GM12865 (cell line): ENCODE results near the gene JPH3.
A peak's percentile ranks its signal among the peaks of the same experiment; 100 is the strongest.

ENCODE experiments used
- DNase-seq: peaks from one replicate; pipeline ENCODE4 v3.0.0; 2010; ENCODE audit warnings: low read depth
- H3K4me3 ChIP-seq: 2 replicates; pipeline ENCODE4 v1.5.1; 2011; ENCODE audit warnings: mild to moderate bottlenecking, low read depth, low read length, control low read depth
- TF ChIP-seq, protein P1 (sequence below): IDR thresholded peaks from 2 replicates; pipeline ENCODE4 v1.5.1; 2011; ENCODE audit warnings: low read length, control low read depth, low read depth, inconsistent platforms; ENCODE audit not compliant: insufficient read depth; ENCODE audit errors: missing control alignments

JPH3 gene

GRCh38 chr16:87634411-87634810, 32.1 kb downstream of the JPH3 start:
- H3K4me3 ChIP-seq: no peak overlapping the region
- TF ChIP-seq, protein P1, sequence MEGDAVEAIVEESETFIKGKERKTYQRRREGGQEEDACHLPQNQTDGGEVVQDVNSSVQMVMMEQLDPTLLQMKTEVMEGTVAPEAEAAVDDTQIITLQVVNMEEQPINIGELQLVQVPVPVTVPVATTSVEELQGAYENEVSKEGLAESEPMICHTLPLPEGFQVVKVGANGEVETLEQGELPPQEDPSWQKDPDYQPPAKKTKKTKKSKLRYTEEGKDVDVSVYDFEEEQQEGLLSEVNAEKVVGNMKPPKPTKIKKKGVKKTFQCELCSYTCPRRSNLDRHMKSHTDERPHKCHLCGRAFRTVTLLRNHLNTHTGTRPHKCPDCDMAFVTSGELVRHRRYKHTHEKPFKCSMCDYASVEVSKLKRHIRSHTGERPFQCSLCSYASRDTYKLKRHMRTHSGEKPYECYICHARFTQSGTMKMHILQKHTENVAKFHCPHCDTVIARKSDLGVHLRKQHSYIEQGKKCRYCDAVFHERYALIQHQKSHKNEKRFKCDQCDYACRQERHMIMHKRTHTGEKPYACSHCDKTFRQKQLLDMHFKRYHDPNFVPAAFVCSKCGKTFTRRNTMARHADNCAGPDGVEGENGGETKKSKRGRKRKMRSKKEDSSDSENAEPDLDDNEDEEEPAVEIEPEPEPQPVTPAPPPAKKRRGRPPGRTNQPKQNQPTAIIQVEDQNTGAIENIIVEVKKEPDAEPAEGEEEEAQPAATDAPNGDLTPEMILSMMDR: no peak
- no peak for DNase-seq

GRCh38 chr16:87635541-87636049, 33.3 kb downstream of the JPH3 start:
- TF ChIP-seq, protein P1: peak; percentile 69
- H3K4me3 ChIP-seq: no peak overlapping the region
- peak; percentile 54 for DNase-seq

DNA sequence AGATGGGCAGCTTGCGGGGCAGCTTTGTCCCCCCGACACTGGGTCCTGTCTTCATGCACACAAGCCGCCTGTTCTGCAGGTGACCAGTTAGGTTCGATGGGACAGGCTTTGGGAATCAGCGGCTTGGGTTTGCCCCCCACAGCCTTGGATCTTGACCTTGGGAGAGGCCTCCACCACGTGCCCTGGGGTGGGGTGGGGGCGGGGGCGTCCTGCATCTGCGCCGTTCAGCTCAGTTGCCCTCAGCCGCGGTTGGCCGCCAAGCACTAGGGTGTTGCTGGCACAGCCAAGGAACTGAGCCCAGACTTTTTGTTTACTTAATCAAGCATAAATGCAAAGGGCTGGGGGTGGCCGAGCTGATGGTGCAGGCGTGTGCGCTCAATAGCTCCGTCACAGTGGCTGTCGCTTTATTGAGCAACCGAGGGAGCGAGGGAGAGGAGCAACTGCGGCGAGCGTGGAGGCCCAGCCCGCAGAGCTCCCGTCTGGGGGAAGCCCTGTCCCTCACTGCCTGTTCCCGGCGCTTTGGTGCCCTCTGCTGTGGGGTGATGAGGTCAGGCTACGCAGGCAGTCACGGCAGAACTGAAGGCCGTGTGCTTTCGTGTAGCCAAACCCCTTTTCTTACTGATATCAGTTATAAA, 33.9 kb downstream of the JPH3 start:
- TF ChIP-seq, protein P1: peak; percentile 44
- DNase-seq: peak; percentile 65
- no peak overlapping the region for H3K4me3 ChIP-seq

DNA sequence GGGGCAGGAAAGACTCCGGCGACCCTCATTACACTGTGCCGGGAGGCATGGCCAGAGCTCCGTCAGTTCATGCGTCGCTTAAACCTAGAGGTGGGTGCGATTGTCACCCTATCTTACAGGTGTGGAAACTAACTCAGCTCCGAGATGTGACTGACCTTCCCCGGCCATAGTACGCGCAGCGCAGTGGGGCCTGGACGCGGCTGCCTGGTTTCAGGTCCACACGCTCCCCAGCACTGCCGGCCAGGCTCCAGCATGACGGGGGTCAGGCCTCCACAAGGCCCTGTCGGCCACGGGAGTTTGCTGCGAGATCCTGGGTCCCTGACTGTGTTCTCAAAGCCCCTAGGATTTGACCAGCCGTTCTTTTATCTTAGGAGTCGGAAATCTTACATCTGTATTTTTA, 34.4 kb downstream of the JPH3 start:
- no peak overlapping the region for H3K4me3 ChIP-seq
- TF ChIP-seq, protein P1: no peak
- no peak for DNase-seq

DNA sequence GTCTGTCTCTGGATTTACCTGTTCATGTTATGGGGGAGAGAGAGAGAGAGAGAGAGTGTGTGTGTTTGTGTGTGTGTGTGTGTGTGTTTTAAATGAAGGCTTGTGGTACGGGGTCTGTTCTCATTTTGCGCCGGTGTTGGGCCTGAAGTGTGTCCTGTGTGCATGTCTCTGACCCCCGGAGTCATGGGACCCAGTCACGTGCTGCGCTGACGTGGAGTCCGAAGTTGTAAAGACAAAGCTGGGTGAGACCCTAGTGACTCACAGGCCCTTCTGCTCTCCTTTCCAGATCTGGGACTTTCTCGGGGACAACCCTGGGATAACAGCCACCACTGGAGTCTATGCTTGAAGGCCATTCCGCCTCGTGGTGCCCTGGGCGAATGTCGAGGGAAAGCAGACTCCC, 35.0 kb downstream of the JPH3 start:
- DNase-seq: no peak
- TF ChIP-seq, protein P1: no peak

DNA sequence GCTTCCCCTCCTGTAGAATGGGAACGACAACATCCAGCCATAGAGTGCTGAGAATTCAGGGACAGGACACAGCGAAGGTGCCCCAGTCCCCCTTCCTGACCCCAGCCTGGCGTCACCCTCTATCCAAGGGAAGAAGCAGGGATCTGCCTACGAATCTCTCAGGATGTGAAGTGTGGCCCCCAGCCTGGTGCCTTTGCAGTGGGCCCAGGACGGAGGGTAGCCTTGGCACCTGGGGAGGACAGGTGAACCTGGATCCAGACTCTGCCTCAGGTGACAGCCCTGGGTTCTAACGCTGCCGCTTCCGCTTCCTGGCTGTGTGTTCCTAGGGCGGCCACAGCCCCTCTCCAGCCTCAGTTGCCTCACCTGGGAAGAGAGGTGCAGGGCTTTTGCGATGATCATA, 36.4 kb downstream of the JPH3 start:
- DNase-seq: no peak
- H3K4me3 ChIP-seq: no peak overlapping the region
- TF ChIP-seq, protein P1: no peak

More for the DNA sequence above, 35.0 kb downstream of the JPH3 start:
- H3K4me3 ChIP-seq: no peak overlapping the region

DNA sequence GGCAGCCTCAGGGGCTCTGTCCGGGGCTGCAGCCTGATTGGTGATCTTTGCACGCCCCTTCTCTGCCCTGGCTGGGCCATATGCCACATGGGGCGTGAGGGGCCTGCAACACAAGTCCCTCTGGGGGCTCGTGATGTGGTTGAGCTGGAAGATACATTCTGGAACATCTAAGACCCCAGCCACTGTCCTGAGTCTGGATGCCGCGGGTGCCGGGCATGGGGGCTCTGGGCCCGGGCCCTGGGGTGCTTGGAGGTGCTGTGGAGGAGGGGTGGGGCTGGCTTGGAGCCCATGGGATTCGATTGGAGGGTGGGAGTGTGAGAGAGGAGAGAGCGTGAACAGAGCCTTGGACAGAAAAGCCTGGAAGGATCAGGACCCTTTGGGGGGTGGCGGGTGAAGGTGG, 39.4 kb downstream of the JPH3 start:
- DNase-seq: no peak
- TF ChIP-seq, protein P1: no peak
- no peak overlapping the region for H3K4me3 ChIP-seq
